Ovary (tissue), 3 donors: ENCODE data around the gene CCL22.

ENCODE experiments used
- EP300 ChIP-seq: sonication (generic); formaldehyde crosslinking; IDR thresholded peaks from one replicate; pipeline ENCODE4 v1.6.1; 2017; ENCODE audit warnings: antibody characterized with exemption
- POLR2A ChIP-seq: fragments of 450-650 bp; IDR thresholded peaks from one replicate; pipeline ENCODE4 v1.6.1; 2017; ENCODE audit warnings: antibody characterized with exemption, mild to moderate bottlenecking, moderate library complexity
- TF ChIP-seq, protein P1 (sequence below), 3 donors: fragments of 450-650 bp in 2 of 3; fragments of 200-600 bp in 1 of 3; IDR thresholded peaks; one replicate each; pipeline versions ENCODE4 v1.5.1 to v1.8.0; 2016 to 2022; ENCODE audit warnings: antibody characterized with exemption in 3 of 3, mild to moderate bottlenecking in 1 of 3
- donor health status: DM: no; HTN: no; CAD: no.

DNA sequence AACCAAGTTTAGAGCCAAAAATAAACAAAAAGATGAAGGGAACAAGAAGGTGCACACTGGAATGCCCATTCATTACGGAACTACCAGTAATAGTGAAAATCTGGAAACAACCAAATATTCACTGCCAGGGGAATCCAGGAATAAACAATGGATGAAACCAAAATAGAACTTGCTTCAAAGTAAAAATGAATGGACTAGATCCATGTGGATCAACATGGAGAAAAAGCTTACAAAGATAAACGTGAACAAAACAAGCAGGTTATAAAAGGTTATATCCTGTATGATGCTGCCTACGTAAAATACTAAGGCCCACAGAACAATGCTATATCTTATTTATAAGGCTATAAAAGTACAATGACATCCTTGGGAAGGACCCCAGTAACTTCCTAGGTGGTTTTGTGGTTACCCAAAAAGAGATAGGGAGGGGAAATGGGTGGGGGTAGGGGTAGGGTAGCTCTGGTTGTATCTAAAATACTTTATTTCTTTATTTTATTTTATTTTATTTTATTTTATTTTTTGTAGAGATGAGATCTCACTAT, 12.8 kb upstream of the CCL22 start:
- TF ChIP-seq, protein P1, sequence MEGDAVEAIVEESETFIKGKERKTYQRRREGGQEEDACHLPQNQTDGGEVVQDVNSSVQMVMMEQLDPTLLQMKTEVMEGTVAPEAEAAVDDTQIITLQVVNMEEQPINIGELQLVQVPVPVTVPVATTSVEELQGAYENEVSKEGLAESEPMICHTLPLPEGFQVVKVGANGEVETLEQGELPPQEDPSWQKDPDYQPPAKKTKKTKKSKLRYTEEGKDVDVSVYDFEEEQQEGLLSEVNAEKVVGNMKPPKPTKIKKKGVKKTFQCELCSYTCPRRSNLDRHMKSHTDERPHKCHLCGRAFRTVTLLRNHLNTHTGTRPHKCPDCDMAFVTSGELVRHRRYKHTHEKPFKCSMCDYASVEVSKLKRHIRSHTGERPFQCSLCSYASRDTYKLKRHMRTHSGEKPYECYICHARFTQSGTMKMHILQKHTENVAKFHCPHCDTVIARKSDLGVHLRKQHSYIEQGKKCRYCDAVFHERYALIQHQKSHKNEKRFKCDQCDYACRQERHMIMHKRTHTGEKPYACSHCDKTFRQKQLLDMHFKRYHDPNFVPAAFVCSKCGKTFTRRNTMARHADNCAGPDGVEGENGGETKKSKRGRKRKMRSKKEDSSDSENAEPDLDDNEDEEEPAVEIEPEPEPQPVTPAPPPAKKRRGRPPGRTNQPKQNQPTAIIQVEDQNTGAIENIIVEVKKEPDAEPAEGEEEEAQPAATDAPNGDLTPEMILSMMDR (IDR thresholded peaks at IDR 0.05): no peak
- no peak for TF ChIP-seq EP300
- TF ChIP-seq POLR2A: no peak
